Measurements from ENCODE around the gene HAO2. TPM values are rescaled to one million over a fixed set of nuclear protein-coding genes. Genes with fewer than 3 reads are reported as not detected.

HAO2 gene
- total RNA-seq, 6 experiments from 2014 or later = 33.9 to 282 (median 99.3) TPM

DNA sequence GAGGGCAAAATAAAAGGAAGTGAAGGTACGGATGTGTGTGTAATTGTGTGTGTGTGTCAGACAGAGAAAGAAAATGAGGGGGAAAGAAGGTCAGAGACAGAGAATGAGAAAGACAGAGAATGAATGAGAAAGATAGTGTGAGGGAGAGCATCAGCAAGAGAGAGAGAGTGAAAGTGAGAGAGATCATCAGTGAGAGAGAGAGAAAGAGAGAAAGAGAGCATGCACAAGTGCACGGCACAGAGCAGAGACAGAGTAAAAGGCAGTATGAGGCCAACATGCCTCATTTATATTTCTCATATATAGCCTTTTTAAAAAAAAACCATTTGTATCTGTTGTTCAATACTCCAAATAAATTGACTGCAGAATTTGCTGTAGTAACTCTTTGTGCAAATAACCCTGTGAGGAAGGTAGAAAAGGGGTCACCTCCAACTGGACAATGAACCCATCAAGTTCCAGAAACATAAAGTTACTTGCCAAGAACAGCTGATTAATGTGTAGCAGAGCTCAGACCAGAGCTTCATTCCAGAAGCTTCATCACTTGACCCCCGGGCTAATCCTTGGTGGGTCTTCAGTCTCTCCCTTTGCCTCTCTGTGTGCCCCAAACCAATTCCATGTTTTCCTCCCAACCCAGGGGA, 47.5 kb downstream of the HAO2 start:
- Histone ChIP-seq H3K27me3 (no peaks in the 10 kb centered on the region), H3K4me1 (peaks cover 0 to 34% (median 7%) of the 10 kb centered on the region in 4 donors), H3K4me3 (no peak overlapping the region), H3K9me3 (no peaks in the 10 kb centered on the region), H3K36me3 (no peaks in the 10 kb centered on the region), H3K27ac (peak overlapping the region in 2 of 3 donors; percentile 33 to 48)
- intact Hi-C loops (cut with DNase I) = no loop called here
- WGBS (ENCODE audit: insufficient coverage, low coverage, low lambda C conversion rate, missing lambda C conversion rate) = 42% methylated on average over 3 of the region's 3 CpGs
- peak; percentile 79 to 85 (median 84) for ATAC-seq
- DNase-seq = no peak
- no peak for TF ChIP-seq POLR2A (IDR thresholded peaks at IDR 0.05)
- TF ChIP-seq, protein P1, sequence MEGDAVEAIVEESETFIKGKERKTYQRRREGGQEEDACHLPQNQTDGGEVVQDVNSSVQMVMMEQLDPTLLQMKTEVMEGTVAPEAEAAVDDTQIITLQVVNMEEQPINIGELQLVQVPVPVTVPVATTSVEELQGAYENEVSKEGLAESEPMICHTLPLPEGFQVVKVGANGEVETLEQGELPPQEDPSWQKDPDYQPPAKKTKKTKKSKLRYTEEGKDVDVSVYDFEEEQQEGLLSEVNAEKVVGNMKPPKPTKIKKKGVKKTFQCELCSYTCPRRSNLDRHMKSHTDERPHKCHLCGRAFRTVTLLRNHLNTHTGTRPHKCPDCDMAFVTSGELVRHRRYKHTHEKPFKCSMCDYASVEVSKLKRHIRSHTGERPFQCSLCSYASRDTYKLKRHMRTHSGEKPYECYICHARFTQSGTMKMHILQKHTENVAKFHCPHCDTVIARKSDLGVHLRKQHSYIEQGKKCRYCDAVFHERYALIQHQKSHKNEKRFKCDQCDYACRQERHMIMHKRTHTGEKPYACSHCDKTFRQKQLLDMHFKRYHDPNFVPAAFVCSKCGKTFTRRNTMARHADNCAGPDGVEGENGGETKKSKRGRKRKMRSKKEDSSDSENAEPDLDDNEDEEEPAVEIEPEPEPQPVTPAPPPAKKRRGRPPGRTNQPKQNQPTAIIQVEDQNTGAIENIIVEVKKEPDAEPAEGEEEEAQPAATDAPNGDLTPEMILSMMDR (IDR thresholded peaks at IDR 0.05) = no peak

DNA sequence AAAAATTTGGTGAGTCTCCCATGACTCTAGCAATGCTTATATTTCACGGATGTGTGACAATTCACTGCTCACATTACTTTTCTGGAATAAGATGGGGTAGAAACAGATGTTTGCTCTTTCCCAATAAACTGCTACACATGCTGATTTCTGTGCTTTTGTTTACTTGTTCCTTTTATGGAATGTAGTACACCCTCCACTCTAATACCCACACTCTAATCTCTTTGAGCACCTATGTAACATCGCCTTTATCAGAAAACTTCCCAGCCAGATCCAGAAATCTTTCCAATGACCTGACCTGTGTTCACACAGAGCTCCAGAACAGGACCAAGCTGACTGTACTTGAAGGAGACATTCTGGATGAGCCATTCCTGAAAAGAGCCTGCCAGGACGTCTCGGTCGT, 50.5 kb downstream of the HAO2 start:
- ATAC-seq (peak; percentile 50 to 65 (median 60)), DNase-seq (no peak)
- H3K4me1 ChIP-seq = peaks cover 0 to 34% (median 7%) of the 10 kb centered on the region in 4 donors
- no peak overlapping the region for H3K27ac ChIP-seq
- no peaks in the 10 kb centered on the region for H3K9me3 ChIP-seq
- H3K27me3 ChIP-seq = no peaks in the 10 kb centered on the region
- intact Hi-C loops (cut with DNase I) = no loop called here
- 65% methylated on average over 3 of the region's 5 CpGs for WGBS (ENCODE audit: insufficient coverage, low coverage, low lambda C conversion rate, missing lambda C conversion rate)
- H3K36me3 ChIP-seq = no peaks in the 10 kb centered on the region
- no peak overlapping the region for H3K4me3 ChIP-seq
- TF ChIP-seq, protein P1 (IDR thresholded peaks at IDR 0.05) = no peak
- no peak for TF ChIP-seq POLR2A (IDR thresholded peaks at IDR 0.05)

DNA sequence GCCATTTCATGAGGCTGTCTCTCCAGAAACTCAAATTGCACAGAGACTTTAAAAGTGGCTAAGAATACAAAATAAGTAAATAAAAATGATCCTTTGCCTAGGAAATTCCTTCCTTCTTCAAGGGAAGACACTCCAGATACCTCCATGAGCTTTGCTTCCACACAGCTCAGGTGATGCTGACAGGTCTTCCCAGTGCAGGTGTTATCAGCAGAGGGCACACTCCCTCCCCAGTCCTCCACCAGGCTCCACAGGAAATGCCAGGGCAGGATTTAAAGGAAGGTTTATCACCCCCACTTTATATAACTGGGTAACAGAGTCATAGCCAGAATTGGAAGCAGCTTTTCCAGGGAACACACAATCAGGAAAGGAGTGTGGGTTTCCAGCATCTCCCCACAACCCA, 52.1 kb downstream of the HAO2 start:
- Histone ChIP-seq H3K36me3 (no peaks in the 10 kb centered on the region), H3K4me3 (no peak overlapping the region), H3K27me3 (no peaks in the 10 kb centered on the region), H3K9me3 (no peaks in the 10 kb centered on the region), H3K4me1 (peaks cover 0 to 28% (median 6%) of the 10 kb centered on the region in 4 donors), H3K27ac (no peak overlapping the region)
- DNase-seq (no peak), ATAC-seq (no peak)
- intact Hi-C loops (cut with DNase I) = no loop called here
- TF ChIP-seq POLR2A (IDR thresholded peaks at IDR 0.05) = no peak
- TF ChIP-seq, protein P1 (IDR thresholded peaks at IDR 0.05) = no peak

DNA sequence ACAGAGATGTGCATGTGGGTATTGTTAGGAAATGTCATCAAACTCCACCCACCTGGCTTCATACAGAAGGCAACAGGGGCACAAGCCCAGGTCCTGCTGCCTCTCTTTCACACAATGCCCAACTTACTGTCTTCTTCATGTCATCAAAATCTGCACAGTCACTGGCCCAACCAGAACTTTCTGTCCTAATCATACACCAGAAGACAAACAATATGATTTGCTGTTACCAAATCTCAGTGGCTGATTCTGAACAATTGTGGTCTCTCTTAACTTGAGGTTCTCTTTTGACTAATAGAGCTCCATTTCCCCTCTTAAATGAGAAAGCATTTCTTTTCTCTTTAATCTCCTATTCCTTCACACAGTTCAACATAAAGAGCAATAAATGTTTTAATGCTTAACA, 54.0 kb downstream of the HAO2 start:
- TF ChIP-seq, protein P1 (IDR thresholded peaks at IDR 0.05) = no peak
- no peak for TF ChIP-seq POLR2A (IDR thresholded peaks at IDR 0.05)
- Histone ChIP-seq H3K9me3 (no peaks in the 10 kb centered on the region), H3K4me1 (peaks cover 0 to 12% (median 3%) of the 10 kb centered on the region in 4 donors), H3K27me3 (no peaks in the 10 kb centered on the region), H3K27ac (no peak overlapping the region), H3K4me3 (no peak overlapping the region), H3K36me3 (no peaks in the 10 kb centered on the region)
- ATAC-seq = no peak
- intact Hi-C loops (cut with DNase I) = no loop called here
- no peak for DNase-seq

DNA sequence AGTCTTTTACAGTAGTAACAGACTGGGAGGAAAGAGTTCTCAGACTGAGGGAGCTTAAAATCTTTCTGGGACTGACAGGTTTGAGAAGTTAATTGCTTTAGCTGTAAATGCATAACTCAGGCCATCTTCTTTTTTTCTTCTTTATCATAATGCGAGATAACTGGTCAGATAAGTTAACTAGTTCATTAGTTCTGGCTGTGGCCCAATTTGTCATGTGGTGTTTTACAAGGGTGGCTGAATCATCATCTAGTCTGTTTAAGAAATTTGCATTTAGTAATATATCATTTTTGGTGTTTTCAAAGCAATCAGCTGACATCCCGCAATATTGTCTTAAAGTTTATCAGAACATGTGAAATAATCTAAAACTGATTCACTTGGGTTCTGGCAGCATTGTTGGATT, 60.4 kb downstream of the HAO2 start:
- Histone ChIP-seq H3K36me3 (no peaks in the 10 kb centered on the region), H3K27ac (no peak overlapping the region), H3K4me1 (no peaks in the 10 kb centered on the region), H3K27me3 (no peaks in the 10 kb centered on the region), H3K4me3 (no peak overlapping the region), H3K9me3 (no peaks in the 10 kb centered on the region)
- ATAC-seq (no peak), DNase-seq (no peak)
- intact Hi-C loops (cut with DNase I) = no loop called here
- 59% methylated on average over 2 of the region's 2 CpGs for WGBS (ENCODE audit: insufficient coverage, low coverage, low lambda C conversion rate, missing lambda C conversion rate)
- no peak for TF ChIP-seq POLR2A (IDR thresholded peaks at IDR 0.05)
- TF ChIP-seq, protein P1 (IDR thresholded peaks at IDR 0.05) = no peak
